ENCODE results near the gene PHB1. TPM values are rescaled to one million over a fixed set of nuclear protein-coding genes. Genes with fewer than 3 reads are reported as not detected.
"Not testable (repeated sequence)": the region's sequence is repeated elsewhere in the genome, so short reads cannot be mapped to it uniquely, and the experiment has no call there.

PHB1 gene
- polyA plus RNA-seq, 12 donors = 108 to 161 (median 140) TPM; not detected in 1

- no peak for DNase-seq
These were observed 32.1 kb downstream of the PHB1 start for GRCh38 chr17:49382556-49382955.

GRCh38 chr17:49381793-49382192, 32.9 kb downstream of the PHB1 start:
- no peak for DNase-seq

GRCh38 chr17:49381033-49381432, 33.6 kb downstream of the PHB1 start:
- no peak for DNase-seq

- no peak for DNase-seq
These were observed 34.8 kb downstream of the PHB1 start for GRCh38 chr17:49379926-49380325.

- no peak for DNase-seq
These were observed 36.4 kb downstream of the PHB1 start for GRCh38 chr17:49378311-49378710.

- no peak for DNase-seq
These were observed 39.1 kb downstream of the PHB1 start for GRCh38 chr17:49375544-49375943.

GRCh38 chr17:49373115-49373514, 41.6 kb downstream of the PHB1 start:
- DNase-seq = no peak

- no peak for DNase-seq
These were observed 42.3 kb downstream of the PHB1 start for GRCh38 chr17:49372425-49372824.

- no peak for DNase-seq
These were observed 43.5 kb downstream of the PHB1 start for GRCh38 chr17:49370971-49371834.

- DNase-seq = no peak
These were observed 44.9 kb downstream of the PHB1 start for GRCh38 chr17:49369760-49370159.

GRCh38 chr17:49369089-49369488, 45.6 kb downstream of the PHB1 start:
- DNase-seq = no peak

- no peak for DNase-seq
These were observed 49.0 kb downstream of the PHB1 start for GRCh38 chr17:49365667-49366066.

GRCh38 chr17:49365126-49365525, 49.6 kb downstream of the PHB1 start:
- not testable (repeated sequence) for DNase-seq

GRCh38 chr17:49364119-49364518, 50.6 kb downstream of the PHB1 start:
- DNase-seq = no peak

- DNase-seq = no peak
These were observed 51.4 kb downstream of the PHB1 start for GRCh38 chr17:49363251-49363650.

GRCh38 chr17:49362723-49363117, 52.0 kb downstream of the PHB1 start:
- no peak for DNase-seq

- peak; percentile 79 for DNase-seq
These were observed 52.6 kb downstream of the PHB1 start, which contains the start of gene ZNF652 for GRCh38 chr17:49361902-49362722. TSS of gene ZNF652 (minus strand) at chr17:49362250. CDS start at chr17:49317725, 44,525 bp downstream.

GRCh38 chr17:49361129-49361901, 53.4 kb downstream of the PHB1 start:
- peak; percentile 22 for DNase-seq

GRCh38 chr17:49360796-49361128, 53.9 kb downstream of the PHB1 start:
- DNase-seq = no peak

- no peak for DNase-seq
These were observed 54.5 kb downstream of the PHB1 start for GRCh38 chr17:49359990-49360795.

GRCh38 chr17:49358641-49359247, 55.9 kb downstream of the PHB1 start:
- no peak for DNase-seq
